Body of pancreas (tissue), 4 donors: ENCODE data around the gene ARG2. TPM values are rescaled to one million over a fixed set of nuclear protein-coding genes. Genes with fewer than 3 reads are reported as not detected.
A peak's percentile ranks its signal among the peaks of the same experiment; 100 is the strongest.

ENCODE experiments used
- ATAC-seq: fragments of 150-250 bp; one replicate; pipeline ENCODE4 v1.9.1; 2016
- DNase-seq, 4 donors: peaks; one replicate each; pipeline ENCODE4 v3.0.0-alpha.2; 2019
- H3K27ac ChIP-seq, 4 donors: fragments of 200-600 bp; sonication (generic); 1 replicate in 3 of 4; 2 replicates in 1 of 4; pipeline versions ENCODE4 v1.5.1 to v1.6.1; 2016 to 2019; ENCODE audit warnings: mild to moderate bottlenecking in 1 of 4, mixed read lengths in 1 of 4, moderate library complexity in 1 of 4
- H3K27me3 ChIP-seq, 2 donors: fragments of 200-600 bp; sonication (generic); one replicate each; pipeline ENCODE4 v1.6.0; 2016; ENCODE audit warnings: mild to moderate bottlenecking in 1 of 2
- H3K36me3 ChIP-seq, 2 donors: fragments of 200-600 bp; sonication (generic); replicated peaks in 1 of 2; 2 replicates each; pipeline ENCODE4 v1.5.1; 2016; ENCODE audit warnings: low read depth in 2 of 2; ENCODE audit not compliant: insufficient read depth in 1 of 2
- H3K4me1 ChIP-seq: fragments of 200-600 bp; sonication (generic); one replicate; pipeline ENCODE4 v1.6.0; 2016
- H3K4me3 ChIP-seq, 2 donors: fragments of 200-600 bp; sonication (generic); 1 replicate in 1 of 2; 2 replicates in 1 of 2; pipeline ENCODE4 v1.5.1; 2016 to 2019
- H3K9me3 ChIP-seq, 3 donors: fragments of 200-600 bp; sonication (generic); 1 replicate in 2 of 3; 2 replicates in 1 of 3; pipeline ENCODE4 v1.5.1; 2016
- POLR2A ChIP-seq, 3 donors: fragments of 450-650 bp; IDR thresholded peaks; one replicate each; pipeline ENCODE4 v1.6.1; 2016; ENCODE audit warnings: antibody characterized with exemption in 3 of 3, mild to moderate bottlenecking in 2 of 3
- WGBS, 2 donors: methylation state at CpG; one replicate each; pipeline ENCODE4 v1.1.5; 2017; 5-methylcytosine and 5-hydroxymethylcytosine counted together
- intact Hi-C: fragments of 100-400 bp; cut with DNase I; formaldehyde crosslinking; loops from one replicate; pipeline ENCODE4 v1.15.1; 2023
- total RNA-seq, 2 donors: library from RNA; depleted of rRNA; stranded (reverse); fragments of >200 nt; gene quantifications; one replicate each; pipeline ENCODE4 v1.1.0, GENCODE V29; 2016
- TF ChIP-seq, protein P1 (sequence below), 7 experiments: fragments of 450-650 bp in 4 of 7; fragments of 200-600 bp in 3 of 7; sonication (generic) in 3 of 7; IDR thresholded peaks; one replicate each; pipeline ENCODE4 v1.5.1; 2016 to 2019; ENCODE audit warnings: antibody characterized with exemption in 7 of 7

The ARG2 gene
- total RNA-seq, 2 donors from 2014 or later: 3.6 to 4.6 TPM

DNA sequence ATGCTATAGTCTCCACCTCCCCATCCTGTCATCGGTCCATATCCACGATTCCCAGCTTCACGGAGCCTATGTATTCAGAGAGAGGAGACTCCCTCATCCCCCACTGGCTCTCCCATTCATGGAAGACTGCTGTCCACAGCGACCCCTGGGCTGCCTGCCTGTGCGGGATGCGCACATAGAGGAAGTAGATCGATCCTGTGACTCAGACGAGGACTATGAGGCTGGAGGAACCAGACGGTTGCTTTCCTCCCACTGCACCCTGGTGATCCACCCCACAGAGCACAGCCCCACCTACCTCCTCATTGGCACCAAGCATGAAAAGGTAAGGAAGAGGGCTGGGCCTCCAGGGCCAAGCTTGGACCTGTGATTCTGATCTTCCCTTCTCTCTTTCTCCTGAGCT, 44.0 kb upstream of the ARG2 start:
- H3K4me1 ChIP-seq: peaks cover 18% of the 10 kb centered on the region
- 78 to 85% methylated on average over 9 of the region's 9 CpGs for WGBS, 2 donors
- peaks cover 0 to 6% of the 10 kb centered on the region in 2 donors for H3K36me3 ChIP-seq
- DNase-seq (no peak), ATAC-seq (no peak)
- intact Hi-C loops: loop anchor here (10.0 kb wide), 1 partner anchor 151 kb away; no protein-coding TSS in a partner anchor
- no peak for TF ChIP-seq POLR2A (IDR thresholded peaks at IDR 0.05)
- TF ChIP-seq, protein P1, sequence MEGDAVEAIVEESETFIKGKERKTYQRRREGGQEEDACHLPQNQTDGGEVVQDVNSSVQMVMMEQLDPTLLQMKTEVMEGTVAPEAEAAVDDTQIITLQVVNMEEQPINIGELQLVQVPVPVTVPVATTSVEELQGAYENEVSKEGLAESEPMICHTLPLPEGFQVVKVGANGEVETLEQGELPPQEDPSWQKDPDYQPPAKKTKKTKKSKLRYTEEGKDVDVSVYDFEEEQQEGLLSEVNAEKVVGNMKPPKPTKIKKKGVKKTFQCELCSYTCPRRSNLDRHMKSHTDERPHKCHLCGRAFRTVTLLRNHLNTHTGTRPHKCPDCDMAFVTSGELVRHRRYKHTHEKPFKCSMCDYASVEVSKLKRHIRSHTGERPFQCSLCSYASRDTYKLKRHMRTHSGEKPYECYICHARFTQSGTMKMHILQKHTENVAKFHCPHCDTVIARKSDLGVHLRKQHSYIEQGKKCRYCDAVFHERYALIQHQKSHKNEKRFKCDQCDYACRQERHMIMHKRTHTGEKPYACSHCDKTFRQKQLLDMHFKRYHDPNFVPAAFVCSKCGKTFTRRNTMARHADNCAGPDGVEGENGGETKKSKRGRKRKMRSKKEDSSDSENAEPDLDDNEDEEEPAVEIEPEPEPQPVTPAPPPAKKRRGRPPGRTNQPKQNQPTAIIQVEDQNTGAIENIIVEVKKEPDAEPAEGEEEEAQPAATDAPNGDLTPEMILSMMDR (IDR thresholded peaks at IDR 0.05): no peak
- H3K27ac ChIP-seq: no peak overlapping the region
- H3K27me3 ChIP-seq: no peaks in the 10 kb centered on the region
- H3K4me3 ChIP-seq: no peak overlapping the region
- H3K9me3 ChIP-seq: no peaks in the 10 kb centered on the region

DNA sequence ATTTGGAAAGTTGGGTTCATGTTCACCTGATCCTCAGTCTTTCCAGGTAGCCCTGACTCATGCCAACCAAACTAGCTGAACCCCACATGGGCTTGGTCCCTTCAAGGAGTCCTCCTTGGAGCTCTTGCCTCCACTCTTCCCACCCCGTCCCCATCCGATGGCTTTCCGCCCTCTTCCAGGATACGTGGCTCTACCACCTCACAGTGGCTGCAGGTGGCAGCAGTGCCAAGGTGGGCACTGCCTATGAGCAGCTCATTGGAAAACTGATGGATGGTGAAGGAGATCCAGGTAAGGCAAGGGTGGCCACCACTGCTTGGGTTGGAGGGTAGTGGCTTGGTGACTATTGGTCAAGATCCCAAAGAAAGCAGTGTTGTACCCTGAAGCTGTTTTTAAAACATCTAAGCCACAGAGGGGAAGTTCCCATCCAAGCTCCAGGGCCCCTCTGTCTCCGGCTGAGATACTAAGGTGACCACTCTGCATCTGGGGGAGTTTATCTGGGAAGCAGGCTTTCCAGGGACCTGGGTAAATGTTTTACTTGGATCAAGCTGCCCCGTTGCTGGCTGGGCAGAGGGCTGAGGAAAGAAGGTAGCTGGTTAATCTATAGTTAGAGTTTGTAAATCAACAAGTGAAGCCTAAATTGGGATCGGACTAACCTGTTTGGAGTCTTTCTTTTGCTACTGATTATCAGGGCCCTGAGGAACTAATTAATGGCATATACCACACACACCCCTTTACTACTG, 43.3 kb upstream of the ARG2 start:
- TF ChIP-seq, protein P1 (IDR thresholded peaks at IDR 0.05): no peak
- TF ChIP-seq POLR2A (IDR thresholded peaks at IDR 0.05): no peak
- Histone ChIP-seq H3K4me1 (peaks cover 18% of the 10 kb centered on the region), H3K27me3 (no peaks in the 10 kb centered on the region), H3K4me3 (no peak overlapping the region), H3K27ac (no peak overlapping the region), H3K36me3 (peaks cover 0 to 12% of the 10 kb centered on the region in 2 donors), H3K9me3 (no peaks in the 10 kb centered on the region)
- intact Hi-C loops: loop anchor here (10.0 kb wide), 1 partner anchor 152 kb away; no protein-coding TSS in a partner anchor
- ATAC-seq: no peak
- no peak for DNase-seq
- 62 to 67% methylated on average over 6 to 7 of the region's 7 CpGs for WGBS, 2 donors

DNA sequence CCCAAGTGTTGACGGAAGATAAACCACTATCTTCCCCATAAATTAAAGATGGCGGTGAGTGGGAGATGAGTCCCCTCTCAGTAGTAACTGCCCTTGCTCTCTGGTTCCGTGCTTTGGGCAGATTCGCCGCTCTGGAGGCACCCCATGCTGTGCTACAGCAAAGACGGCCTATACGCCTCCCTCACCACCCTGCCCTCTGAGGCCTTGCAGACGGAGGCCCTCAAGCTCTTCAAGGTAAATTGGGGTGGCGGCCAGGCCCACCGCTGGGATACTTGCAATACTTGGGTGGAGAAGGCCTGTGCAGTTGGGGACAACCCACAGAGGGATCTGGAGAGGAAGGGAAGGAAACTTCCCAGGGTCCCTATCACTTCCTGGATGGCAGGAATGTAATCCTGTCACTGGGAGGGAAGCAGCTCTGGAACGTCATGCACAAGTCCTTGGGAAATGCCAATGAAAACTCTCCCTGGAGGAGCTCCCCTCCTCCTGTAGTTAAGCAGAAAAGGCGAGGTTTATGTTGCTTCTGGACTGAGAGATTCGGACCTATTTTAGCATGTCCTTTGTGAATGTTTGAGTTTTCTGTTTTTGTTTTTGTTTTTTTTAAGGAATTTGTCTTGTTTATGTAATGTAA, 42.4 kb upstream of the ARG2 start:
- 73 to 81% methylated on average over 3 to 13 of the region's 13 CpGs for WGBS, 2 donors
- no peak overlapping the region for H3K4me3 ChIP-seq
- no peak for ATAC-seq
- TF ChIP-seq POLR2A (IDR thresholded peaks at IDR 0.05): no peak
- TF ChIP-seq, protein P1 (IDR thresholded peaks at IDR 0.05): no peak
- H3K9me3 ChIP-seq: no peaks in the 10 kb centered on the region
- H3K27me3 ChIP-seq: no peaks in the 10 kb centered on the region
- no peak for DNase-seq
- intact Hi-C loops: loop anchor here (10.0 kb wide), 1 partner anchor 152 kb away; no protein-coding TSS in a partner anchor
- peaks cover 0 to 15% of the 10 kb centered on the region in 2 donors for H3K36me3 ChIP-seq
- peak overlapping the region in 1 of 4 donors; percentile 6 for H3K27ac ChIP-seq
- peaks cover 18% of the 10 kb centered on the region for H3K4me1 ChIP-seq

DNA sequence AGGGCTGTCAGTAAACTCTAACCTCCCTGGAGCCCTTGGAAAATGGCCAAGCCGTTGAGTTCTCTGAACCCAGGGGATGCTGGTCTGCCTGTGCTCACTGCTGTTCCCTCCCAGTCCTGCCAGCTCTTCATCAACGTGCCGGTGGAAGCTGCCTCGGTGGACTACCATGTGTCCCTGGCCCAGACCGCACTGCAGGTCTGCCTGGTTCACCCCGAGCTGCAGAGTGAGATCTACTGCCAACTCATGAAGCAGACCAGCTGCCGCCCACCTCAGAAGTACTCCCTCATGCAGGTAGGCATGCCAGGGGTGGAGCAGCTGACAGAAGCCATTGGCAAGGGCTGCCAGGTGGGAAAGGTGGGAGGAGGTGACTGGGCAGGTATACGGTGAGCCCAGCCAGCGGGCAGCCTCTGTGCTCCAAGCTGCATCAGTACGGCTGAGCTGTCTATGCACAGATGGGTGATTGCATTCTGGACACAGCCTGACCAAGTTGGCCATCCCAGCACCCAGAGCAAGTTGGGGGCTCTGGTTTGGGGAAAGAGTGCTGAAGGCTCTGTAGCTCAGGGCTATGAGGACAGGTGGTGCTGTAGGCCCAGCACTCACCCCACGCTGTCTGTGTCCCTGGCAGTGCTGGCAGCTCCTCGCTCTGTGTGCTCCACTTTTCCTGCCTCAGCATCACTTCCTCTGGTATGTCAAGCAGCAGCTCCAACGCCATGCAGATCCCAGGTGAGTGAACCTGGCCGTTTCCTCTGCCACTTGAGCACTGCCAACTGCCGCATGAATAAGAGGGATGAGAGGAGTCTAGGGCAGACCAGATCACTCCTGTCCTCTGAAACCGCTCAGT, 41.6 kb upstream of the ARG2 start:
- Histone ChIP-seq H3K27ac (no peak overlapping the region), H3K4me1 (peaks cover 13% of the 10 kb centered on the region), H3K9me3 (no peaks in the 10 kb centered on the region), H3K36me3 (peaks cover 0 to 15% of the 10 kb centered on the region in 2 donors), H3K27me3 (no peaks in the 10 kb centered on the region), H3K4me3 (no peak overlapping the region)
- ATAC-seq: no peak
- intact Hi-C loops: loop anchor here (10.0 kb wide), 1 partner anchor 153 kb away; no protein-coding TSS in a partner anchor
- 71 to 82% methylated on average over 10 to 15 of the region's 16 CpGs for WGBS, 2 donors
- no peak for DNase-seq
- TF ChIP-seq, protein P1 (IDR thresholded peaks at IDR 0.05): no peak
- no peak for TF ChIP-seq POLR2A (IDR thresholded peaks at IDR 0.05)
